Stimulated activated memory B cell treated with anti-CD40 and anti-IgM and Interleukin-4, amounts not matched to agents 10 μg/mL and 1 μg/mL and 100 μg/mL, for 72 hours (primary cell): ENCODE data around the gene C10orf105.

Experiments
- ATAC-seq: fragments of 150-1000 bp; cut with Tn5 transposase; 2 replicates; pipeline ENCODE4 v1.10.0; 2021
- H3K27ac Mint-ChIP-seq: one replicate; pipeline ENCODE4 v1.8.0; 2022; ENCODE audit warnings: mild to moderate bottlenecking, mixed read lengths
- H3K27me3 Mint-ChIP-seq: one replicate; pipeline ENCODE4 v1.8.0; 2022; ENCODE audit warnings: mixed read lengths
- H3K36me3 Mint-ChIP-seq: one replicate; pipeline ENCODE4 v1.8.0; 2022; ENCODE audit warnings: mixed read lengths
- H3K4me1 Mint-ChIP-seq: one replicate; pipeline ENCODE4 v1.8.0; 2022; ENCODE audit warnings: mixed read lengths
- H3K4me3 Mint-ChIP-seq: one replicate; pipeline ENCODE4 v1.8.0; 2022; ENCODE audit warnings: mild to moderate bottlenecking, moderate library complexity, mixed read lengths
- H3K9me3 Mint-ChIP-seq: one replicate; pipeline ENCODE4 v1.8.0; 2022; ENCODE audit warnings: mixed read lengths

Gene C10orf105

DNA sequence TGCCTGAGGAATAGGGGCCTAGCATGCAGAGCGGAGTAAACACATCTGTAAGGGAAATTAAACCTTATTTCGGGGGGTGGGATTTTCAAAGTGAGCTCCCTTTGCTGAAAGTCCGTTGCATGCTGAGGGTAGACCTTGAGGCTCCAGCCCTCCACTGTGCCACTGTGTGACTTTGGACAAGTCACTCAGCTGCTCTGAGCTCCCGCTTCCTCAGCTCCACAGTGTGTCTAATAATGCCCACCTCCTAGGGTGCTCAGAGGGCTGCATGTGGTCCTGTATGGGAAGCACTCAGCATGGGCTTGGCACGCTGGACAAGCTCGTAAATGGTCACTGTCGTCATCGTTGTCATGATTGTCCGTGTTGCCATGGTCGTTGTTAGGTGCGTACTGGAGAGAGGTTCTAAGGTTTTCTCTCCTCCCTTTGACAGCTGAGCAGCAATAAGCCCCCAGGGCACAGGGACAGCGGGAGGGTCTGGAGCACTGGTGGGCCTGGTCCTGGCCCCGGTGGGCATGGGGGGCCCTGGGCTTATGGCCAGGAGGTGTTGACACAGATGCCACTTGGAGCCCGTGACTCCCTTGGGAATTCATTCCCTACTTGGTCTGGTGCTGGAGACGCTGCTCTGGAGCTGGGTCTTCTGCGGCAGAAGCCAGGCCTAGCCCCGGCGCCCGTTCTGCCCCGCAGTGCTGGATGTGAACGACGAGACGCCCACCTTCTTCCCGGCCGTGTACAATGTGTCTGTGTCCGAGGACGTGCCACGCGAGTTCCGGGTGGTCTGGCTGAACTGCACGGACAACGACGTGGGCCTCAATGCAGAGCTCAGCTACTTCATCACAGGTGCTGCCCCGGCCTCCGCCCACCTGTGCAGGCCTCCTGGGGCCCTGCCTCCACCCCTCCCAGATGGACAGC is 13.1 kb downstream of the C10orf105 start:
- no peak overlapping the region for H3K27ac Mint-ChIP-seq
- peaks cover 29% of the 10 kb centered on the region for H3K4me1 Mint-ChIP-seq
- H3K36me3 Mint-ChIP-seq = no peaks in the 10 kb centered on the region
- H3K27me3 Mint-ChIP-seq = no peaks in the 10 kb centered on the region
- no peak overlapping the region for H3K4me3 Mint-ChIP-seq
- H3K9me3 Mint-ChIP-seq = no peaks in the 10 kb centered on the region
- no peak for ATAC-seq

- Mint-ChIP-seq H3K27me3 (no peaks in the 10 kb centered on the region), H3K4me3 (no peak overlapping the region), H3K9me3 (no peaks in the 10 kb centered on the region), H3K4me1 (peaks cover 29% of the 10 kb centered on the region), H3K36me3 (no peaks in the 10 kb centered on the region), H3K27ac (no peak overlapping the region)
- ATAC-seq = no peak
Measured at GRCh38 chr10:71705582-71705981, 14.0 kb downstream of the C10orf105 start.

- no peaks in the 10 kb centered on the region for H3K36me3 Mint-ChIP-seq
- H3K4me3 Mint-ChIP-seq = no peak overlapping the region
- H3K27ac Mint-ChIP-seq = no peak overlapping the region
Measured at GRCh38 chr10:71704816-71705215, 14.8 kb downstream of the C10orf105 start.

GRCh38 chr10:71703577-71703976 is 16.0 kb downstream of the C10orf105 start:
- no peaks in the 10 kb centered on the region for H3K36me3 Mint-ChIP-seq
- no peak for ATAC-seq
- no peaks in the 10 kb centered on the region for H3K9me3 Mint-ChIP-seq
- no peak overlapping the region for H3K4me3 Mint-ChIP-seq
- peaks cover 14% of the 10 kb centered on the region for H3K4me1 Mint-ChIP-seq
- H3K27ac Mint-ChIP-seq = peak overlapping the region; percentile 7
- H3K27me3 Mint-ChIP-seq = no peaks in the 10 kb centered on the region

More at GRCh38 chr10:71704816-71705215, 14.8 kb downstream of the C10orf105 start:
- ATAC-seq = no peak
- Mint-ChIP-seq H3K4me1 (peaks cover 22% of the 10 kb centered on the region), H3K27me3 (no peaks in the 10 kb centered on the region), H3K9me3 (no peaks in the 10 kb centered on the region)

- no peak overlapping the region for H3K27ac Mint-ChIP-seq
- no peaks in the 10 kb centered on the region for H3K27me3 Mint-ChIP-seq
- H3K4me3 Mint-ChIP-seq = no peak overlapping the region
- ATAC-seq = no peak
- peaks cover 22% of the 10 kb centered on the region for H3K4me1 Mint-ChIP-seq
- H3K9me3 Mint-ChIP-seq = no peaks in the 10 kb centered on the region
- no peaks in the 10 kb centered on the region for H3K36me3 Mint-ChIP-seq
Measured at GRCh38 chr10:71701496-71702132, 18.0 kb downstream of the C10orf105 start.

- no peaks in the 10 kb centered on the region for H3K27me3 Mint-ChIP-seq
- no peak overlapping the region for H3K27ac Mint-ChIP-seq
- H3K4me1 Mint-ChIP-seq = peaks cover 28% of the 10 kb centered on the region
- H3K4me3 Mint-ChIP-seq = no peak overlapping the region
- H3K36me3 Mint-ChIP-seq = no peaks in the 10 kb centered on the region
- H3K9me3 Mint-ChIP-seq = no peaks in the 10 kb centered on the region
- ATAC-seq = no peak
Measured at GRCh38 chr10:71700731-71701368, 18.7 kb downstream of the C10orf105 start.

DNA sequence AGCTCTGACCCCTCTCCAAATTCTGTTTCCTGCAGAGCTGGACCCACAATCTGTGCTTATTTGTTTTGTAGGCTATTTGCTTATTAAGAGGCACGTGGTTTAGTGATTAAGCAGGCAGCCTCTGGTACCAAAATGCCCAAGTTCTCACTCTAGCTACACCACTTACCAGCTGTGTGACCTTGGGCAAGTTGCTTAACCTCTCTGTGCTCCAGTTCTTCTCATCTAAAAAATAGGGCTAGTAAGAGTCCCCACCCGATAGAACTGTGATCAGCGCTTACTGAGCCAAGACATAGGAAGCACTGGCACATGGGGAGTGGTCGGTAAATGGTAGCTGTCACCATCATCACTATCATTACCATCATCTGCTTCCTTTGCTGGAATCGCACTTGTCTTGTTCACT is 20.8 kb downstream of the C10orf105 start:
- H3K4me1 Mint-ChIP-seq = peaks cover 49% of the 10 kb centered on the region
- ATAC-seq = no peak
- H3K27me3 Mint-ChIP-seq = no peaks in the 10 kb centered on the region
- H3K4me3 Mint-ChIP-seq = no peak overlapping the region
- no peaks in the 10 kb centered on the region for H3K36me3 Mint-ChIP-seq
- H3K9me3 Mint-ChIP-seq = no peaks in the 10 kb centered on the region
- H3K27ac Mint-ChIP-seq = peak overlapping the region; percentile 27

GRCh38 chr10:71697938-71698709 is 21.5 kb downstream of the C10orf105 start:
- Mint-ChIP-seq H3K27me3 (no peaks in the 10 kb centered on the region), H3K4me1 (peaks cover 54% of the 10 kb centered on the region), H3K36me3 (no peaks in the 10 kb centered on the region), H3K27ac (peak overlapping the region; percentile 51), H3K9me3 (no peaks in the 10 kb centered on the region), H3K4me3 (no peak overlapping the region)
- peak; percentile 24 for ATAC-seq

- peak; percentile 40 for ATAC-seq
- H3K4me1 Mint-ChIP-seq = peaks cover 54% of the 10 kb centered on the region
- no peaks in the 10 kb centered on the region for H3K36me3 Mint-ChIP-seq
- H3K27ac Mint-ChIP-seq = peak overlapping the region; percentile 51
- no peak overlapping the region for H3K4me3 Mint-ChIP-seq
- no peaks in the 10 kb centered on the region for H3K27me3 Mint-ChIP-seq
- H3K9me3 Mint-ChIP-seq = no peaks in the 10 kb centered on the region
Measured at GRCh38 chr10:71696628-71697326, 22.8 kb downstream of the C10orf105 start.

DNA sequence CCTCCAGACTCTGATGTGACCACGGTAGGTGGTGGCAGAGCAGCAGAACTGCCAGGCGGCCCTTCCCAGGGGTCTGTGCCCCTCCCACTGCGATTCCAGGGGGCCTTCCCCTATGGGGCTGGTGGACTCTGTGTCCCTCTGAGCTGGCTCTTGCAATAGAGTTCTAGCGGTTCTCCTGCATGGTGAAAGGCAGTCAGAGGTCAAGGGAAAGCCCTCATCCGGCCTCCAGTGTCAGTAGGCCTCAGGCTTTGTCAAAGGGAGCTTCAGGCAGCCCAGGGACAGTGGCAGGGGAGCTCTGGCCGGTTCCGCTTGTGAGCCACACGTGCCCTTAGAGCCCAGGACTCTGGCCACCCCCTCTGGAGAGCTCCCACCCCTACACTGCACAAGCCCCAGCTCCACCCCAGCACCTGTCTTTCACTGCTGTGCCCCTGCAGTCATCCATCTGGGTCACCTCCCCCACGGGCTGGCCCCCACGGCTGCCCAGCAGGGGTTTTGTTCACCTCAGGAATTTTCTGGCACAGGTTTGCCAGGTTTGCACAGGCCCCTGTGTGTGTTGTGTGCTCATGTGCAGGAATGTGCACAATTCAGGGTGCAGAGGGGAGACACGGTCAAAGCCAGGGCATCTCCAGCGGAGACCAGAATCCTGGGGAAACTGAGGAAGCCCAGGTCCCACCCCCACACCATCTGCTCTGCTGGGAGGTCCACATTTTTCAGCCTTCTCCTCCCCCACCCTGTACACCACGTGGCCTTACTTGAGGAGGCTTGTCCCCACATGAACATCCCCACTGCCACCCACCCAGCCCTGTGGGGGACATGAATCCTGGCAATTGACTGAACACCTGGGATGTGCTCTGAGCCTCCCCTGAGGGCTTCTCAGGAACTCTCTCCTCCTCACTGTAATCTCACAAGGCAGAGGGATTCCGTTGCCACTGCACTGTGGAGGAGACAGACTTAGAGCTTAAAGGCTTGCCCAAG is 23.8 kb downstream of the C10orf105 start:
- peaks cover 54% of the 10 kb centered on the region for H3K4me1 Mint-ChIP-seq
- no peaks in the 10 kb centered on the region for H3K36me3 Mint-ChIP-seq
- H3K9me3 Mint-ChIP-seq = no peaks in the 10 kb centered on the region
- H3K4me3 Mint-ChIP-seq = no peak overlapping the region
- ATAC-seq = no peak
- no peaks in the 10 kb centered on the region for H3K27me3 Mint-ChIP-seq
- H3K27ac Mint-ChIP-seq = peak overlapping the region; percentile 73

DNA sequence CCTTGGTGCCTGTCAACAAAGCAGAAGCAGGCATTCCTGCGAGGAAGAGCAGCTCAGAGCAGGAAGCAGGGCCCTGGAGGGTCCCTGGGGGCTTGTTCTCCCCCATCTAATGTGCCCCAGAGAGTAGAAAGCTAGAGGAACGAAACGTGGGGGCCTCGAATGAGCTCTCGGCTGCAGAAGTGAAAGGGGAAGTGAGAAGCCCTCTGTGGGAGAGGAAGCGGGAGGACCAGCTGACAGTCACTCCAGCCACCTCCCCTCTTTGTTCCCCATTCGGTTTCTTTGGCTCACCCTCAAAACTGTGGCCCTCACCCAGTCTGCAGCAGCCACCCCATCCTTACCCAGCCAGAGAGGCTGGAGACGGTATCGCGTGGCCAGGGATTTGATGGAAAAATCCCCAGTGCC is 25.0 kb downstream of the C10orf105 start:
- H3K9me3 Mint-ChIP-seq = no peaks in the 10 kb centered on the region
- H3K27me3 Mint-ChIP-seq = no peaks in the 10 kb centered on the region
- H3K4me3 Mint-ChIP-seq = peak overlapping the region; percentile 51
- peak; percentile 96 for ATAC-seq
- no peaks in the 10 kb centered on the region for H3K36me3 Mint-ChIP-seq
- peaks cover 54% of the 10 kb centered on the region for H3K4me1 Mint-ChIP-seq
- H3K27ac Mint-ChIP-seq = peak overlapping the region; percentile 73

GRCh38 chr10:71694039-71694501 is 25.5 kb downstream of the C10orf105 start:
- peaks cover 54% of the 10 kb centered on the region for H3K4me1 Mint-ChIP-seq
- no peaks in the 10 kb centered on the region for H3K9me3 Mint-ChIP-seq
- peak; percentile 32 for ATAC-seq
- no peaks in the 10 kb centered on the region for H3K36me3 Mint-ChIP-seq
- H3K27ac Mint-ChIP-seq = peak overlapping the region; percentile 73
- peak overlapping the region; percentile 51 for H3K4me3 Mint-ChIP-seq
- H3K27me3 Mint-ChIP-seq = no peaks in the 10 kb centered on the region

DNA sequence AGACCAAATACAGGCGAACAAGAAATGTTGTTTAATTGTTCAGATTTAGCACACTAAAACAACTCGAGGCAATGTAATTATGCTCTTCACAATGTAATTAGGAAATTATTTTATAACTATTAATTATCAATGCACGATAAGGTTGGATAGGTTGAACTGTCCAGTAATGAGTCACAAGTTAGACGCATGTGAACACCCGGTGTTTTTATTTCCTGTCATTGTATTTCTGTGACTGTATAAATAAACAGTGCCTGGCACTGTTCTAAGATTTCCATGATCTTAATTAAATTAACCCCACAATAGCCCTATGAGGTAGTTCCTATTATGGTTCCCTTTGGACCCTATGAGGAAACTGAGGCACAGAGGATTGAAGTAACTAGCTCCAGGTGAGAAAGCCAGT is 26.2 kb downstream of the C10orf105 start:
- Mint-ChIP-seq H3K36me3 (peaks cover under 1% of the 10 kb centered on the region), H3K4me3 (no peak overlapping the region), H3K27ac (peak overlapping the region; percentile 73), H3K4me1 (peaks cover 51% of the 10 kb centered on the region), H3K27me3 (no peaks in the 10 kb centered on the region), H3K9me3 (peaks cover under 1% of the 10 kb centered on the region)
- ATAC-seq = no peak
